ENCODE results near the gene HES6. TPM values are rescaled to one million over a fixed set of nuclear protein-coding genes. Genes with fewer than 3 reads are reported as not detected.

The HES6 gene
- total and polyA plus RNA-seq, 7 donors, result 4.1 to 54.5 (median 13.1) TPM

DNA sequence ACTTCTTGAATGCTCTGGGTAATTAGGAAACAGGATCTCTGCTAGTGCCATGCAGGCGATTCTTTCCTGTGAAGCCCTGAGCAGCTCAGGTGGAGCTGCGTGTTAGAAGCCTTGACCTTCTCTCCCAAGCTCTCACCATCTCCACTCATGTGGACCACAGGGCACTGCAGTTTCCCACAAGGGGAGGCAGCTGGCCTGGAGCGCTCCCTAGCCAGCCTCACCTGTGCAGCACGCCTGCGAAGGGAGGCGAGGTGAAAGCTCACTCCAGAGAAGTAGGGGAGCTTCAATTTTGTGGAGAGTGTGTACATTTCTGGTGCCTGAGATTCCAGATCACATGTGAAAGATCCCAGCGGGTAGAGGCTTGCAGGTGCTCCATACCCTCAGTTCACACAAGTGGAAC lies 11.1 kb upstream of the HES6 start:
- H3K4me1 ChIP-seq, result peaks cover 18% of the 10 kb centered on the region
- TF ChIP-seq, protein P1, sequence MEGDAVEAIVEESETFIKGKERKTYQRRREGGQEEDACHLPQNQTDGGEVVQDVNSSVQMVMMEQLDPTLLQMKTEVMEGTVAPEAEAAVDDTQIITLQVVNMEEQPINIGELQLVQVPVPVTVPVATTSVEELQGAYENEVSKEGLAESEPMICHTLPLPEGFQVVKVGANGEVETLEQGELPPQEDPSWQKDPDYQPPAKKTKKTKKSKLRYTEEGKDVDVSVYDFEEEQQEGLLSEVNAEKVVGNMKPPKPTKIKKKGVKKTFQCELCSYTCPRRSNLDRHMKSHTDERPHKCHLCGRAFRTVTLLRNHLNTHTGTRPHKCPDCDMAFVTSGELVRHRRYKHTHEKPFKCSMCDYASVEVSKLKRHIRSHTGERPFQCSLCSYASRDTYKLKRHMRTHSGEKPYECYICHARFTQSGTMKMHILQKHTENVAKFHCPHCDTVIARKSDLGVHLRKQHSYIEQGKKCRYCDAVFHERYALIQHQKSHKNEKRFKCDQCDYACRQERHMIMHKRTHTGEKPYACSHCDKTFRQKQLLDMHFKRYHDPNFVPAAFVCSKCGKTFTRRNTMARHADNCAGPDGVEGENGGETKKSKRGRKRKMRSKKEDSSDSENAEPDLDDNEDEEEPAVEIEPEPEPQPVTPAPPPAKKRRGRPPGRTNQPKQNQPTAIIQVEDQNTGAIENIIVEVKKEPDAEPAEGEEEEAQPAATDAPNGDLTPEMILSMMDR (IDR thresholded peaks at IDR 0.05), result no peak
- peaks cover 6 to 71% of the 10 kb centered on the region in 2 donors for H3K36me3 ChIP-seq (ENCODE audit: insufficient read depth in 1 of 2, low read depth in 1 of 2)
- WGBS, 3 donors, result 95 to 97% (median 96%) methylated on average over 7 of the region's 7 CpGs
- H3K9me3 ChIP-seq, result no peaks in the 10 kb centered on the region
- intact Hi-C loops (cut with DNase I), result no loop called here
- DNase-seq (no peak), ATAC-seq (no peak)
- H3K27ac ChIP-seq, result no peak overlapping the region
- H3K4me3 ChIP-seq, result no peak overlapping the region
- H3K27me3 ChIP-seq (ENCODE audit: insufficient read depth in 3 of 3, low read length in 2 of 3), result no peaks in the 10 kb centered on the region

DNA sequence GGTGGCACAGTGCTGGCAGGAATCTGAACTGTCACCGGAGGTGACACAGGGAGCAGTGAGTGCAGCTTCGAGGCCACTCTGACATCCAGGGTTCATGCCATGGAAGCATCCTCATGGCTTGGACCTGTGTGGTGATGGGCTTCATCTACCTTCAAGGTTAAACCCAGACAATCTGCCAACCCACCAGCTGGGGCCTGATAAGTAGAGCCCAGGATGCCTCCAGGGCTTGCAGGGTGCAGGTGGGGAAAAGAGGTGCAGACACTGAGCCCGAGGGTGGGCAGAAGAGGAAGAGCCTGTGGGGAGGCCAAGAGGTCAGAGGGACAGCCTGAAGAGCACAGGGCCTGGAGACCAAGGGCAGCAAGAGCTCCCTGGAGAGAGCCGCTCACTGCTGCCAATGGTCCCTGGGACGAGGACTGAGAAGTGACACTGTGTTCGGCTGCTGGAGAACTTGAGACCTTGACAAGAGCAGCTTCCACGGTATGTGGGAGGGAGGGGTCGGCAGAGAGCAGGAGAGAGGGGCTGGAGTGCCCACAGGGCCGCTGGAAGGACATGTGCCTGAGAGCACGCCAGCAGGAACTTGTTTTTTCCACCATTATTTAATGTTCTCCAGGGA lies 8.1 kb upstream of the HES6 start:
- DNase-seq (peak; percentile 10 to 51), ATAC-seq (peak; percentile 11 to 29 (median 24))

DNA sequence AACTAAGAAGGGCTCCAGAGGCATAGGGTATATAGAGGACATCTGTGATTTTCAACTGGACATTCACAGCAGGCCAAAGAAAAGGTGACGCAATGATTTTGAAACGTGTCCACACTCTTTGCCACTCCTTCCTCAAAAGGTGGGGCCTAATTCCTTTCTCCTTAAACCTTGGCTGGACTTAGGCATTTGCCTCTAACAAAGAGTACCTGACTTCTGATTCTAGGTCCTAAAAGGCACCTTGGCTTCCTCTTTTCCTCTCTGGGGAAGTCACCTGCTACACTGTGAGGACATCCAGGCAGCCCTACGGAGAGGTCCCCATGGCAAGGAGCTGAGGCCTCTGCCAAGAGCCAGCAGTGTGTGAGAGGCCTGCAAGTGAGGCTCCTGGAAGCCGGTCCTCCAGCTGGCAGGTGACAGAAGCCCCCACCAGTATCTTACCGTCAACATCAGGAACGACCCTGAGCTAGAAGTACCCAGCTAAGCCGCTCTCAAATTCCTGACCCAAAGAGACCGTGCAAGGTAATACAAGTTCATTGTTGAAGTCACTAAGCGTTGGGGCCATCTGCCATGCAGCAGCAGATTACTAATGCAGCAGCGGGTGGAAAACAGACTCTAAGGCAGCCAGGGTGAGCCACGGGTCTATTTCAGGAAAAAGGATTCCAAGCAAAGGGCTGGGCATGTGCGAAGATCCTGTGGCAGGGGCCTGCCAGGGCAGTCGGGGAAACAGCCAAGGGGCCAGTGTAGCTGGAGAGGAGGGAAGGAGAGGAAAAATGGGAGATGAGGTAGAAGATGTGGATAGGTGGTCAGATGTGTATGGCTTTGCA lies 7.4 kb upstream of the HES6 start:
- intact Hi-C loops (cut with DNase I), result no loop called here
- peak; percentile 54 to 82 for DNase-seq
- Histone ChIP-seq H3K4me1 (peaks cover 31% of the 10 kb centered on the region), H3K9me3 (no peaks in the 10 kb centered on the region), H3K27ac (peak overlapping the region; percentile 90), H3K27me3 (ENCODE audit: insufficient read depth in 3 of 3, low read length in 2 of 3) (no peaks in the 10 kb centered on the region), H3K36me3 (ENCODE audit: insufficient read depth in 1 of 2, low read depth in 1 of 2) (peaks cover 3 to 44% of the 10 kb centered on the region in 2 donors), H3K4me3 (no peak overlapping the region)
- peak; percentile 82 to 87 (median 85) for ATAC-seq
- TF ChIP-seq, protein P1 (IDR thresholded peaks at IDR 0.05), result no peak
- WGBS, 3 donors, result 28 to 47% (median 32%) methylated on average over 13 of the region's 13 CpGs

More for the DNA sequence above, 8.1 kb upstream of the HES6 start:
- no peak overlapping the region for H3K4me3 ChIP-seq
- peaks cover 3 to 52% of the 10 kb centered on the region in 2 donors for H3K36me3 ChIP-seq (ENCODE audit: insufficient read depth in 1 of 2, low read depth in 1 of 2)
- TF ChIP-seq, protein P1 (IDR thresholded peaks at IDR 0.05), result no peak
- H3K4me1 ChIP-seq, result peaks cover 24% of the 10 kb centered on the region
- intact Hi-C loops (cut with DNase I), result no loop called here
- H3K9me3 ChIP-seq, result no peaks in the 10 kb centered on the region
- peak overlapping the region; percentile 90 for H3K27ac ChIP-seq
- 28 to 37% (median 35%) methylated on average over 10 of the region's 10 CpGs for WGBS, 3 donors
- no peaks in the 10 kb centered on the region for H3K27me3 ChIP-seq (ENCODE audit: insufficient read depth in 3 of 3, low read length in 2 of 3)

DNA sequence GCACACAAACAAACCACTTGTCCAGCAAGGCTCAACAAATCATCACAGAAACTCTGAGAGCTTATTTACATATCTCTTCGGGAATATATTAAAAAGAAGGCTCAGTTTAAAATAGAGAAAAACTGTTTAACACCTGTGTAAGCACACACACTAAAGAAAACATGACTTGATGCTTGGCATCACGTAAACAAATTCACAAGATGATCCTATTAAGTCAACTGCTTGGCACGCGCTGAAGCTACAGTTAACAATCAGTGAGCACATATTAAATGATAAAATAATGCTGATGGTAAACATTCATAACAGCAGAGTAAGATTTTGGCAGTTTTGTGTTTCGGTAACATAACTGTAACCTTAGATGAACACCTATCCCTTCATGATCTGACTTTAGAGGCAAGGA lies 4.3 kb upstream of the HES6 start:
- H3K9me3 ChIP-seq, result no peaks in the 10 kb centered on the region
- DNase-seq (no peak), ATAC-seq (no peak)
- H3K27me3 ChIP-seq (ENCODE audit: insufficient read depth in 3 of 3, low read length in 2 of 3), result no peaks in the 10 kb centered on the region
- peaks cover 0 to 20% of the 10 kb centered on the region in 2 donors for H3K36me3 ChIP-seq (ENCODE audit: insufficient read depth in 1 of 2, low read depth in 1 of 2)
- TF ChIP-seq, protein P1 (IDR thresholded peaks at IDR 0.05), result no peak
- no peak overlapping the region for H3K4me3 ChIP-seq
- no peak overlapping the region for H3K27ac ChIP-seq
- intact Hi-C loops (cut with DNase I), result no loop called here
- WGBS, 3 donors, result 89 to 96% (median 93%) methylated on average over 5 of the region's 5 CpGs
- peaks cover 50% of the 10 kb centered on the region for H3K4me1 ChIP-seq
